Measurements from ENCODE around the gene DNA2. TPM values are rescaled to one million over a fixed set of nuclear protein-coding genes. Genes with fewer than 3 reads are reported as not detected.
"Not testable (repeated sequence)": the region's sequence is repeated elsewhere in the genome, so short reads cannot be mapped to it uniquely, and the experiment has no call there.

Gene DNA2
- total and polyA plus RNA-seq, 2 of the 13 experiments (the other 11 are each of a cell fraction or from before 2014, with no cell fraction given): 4.8 to 27.3 TPM

DNA sequence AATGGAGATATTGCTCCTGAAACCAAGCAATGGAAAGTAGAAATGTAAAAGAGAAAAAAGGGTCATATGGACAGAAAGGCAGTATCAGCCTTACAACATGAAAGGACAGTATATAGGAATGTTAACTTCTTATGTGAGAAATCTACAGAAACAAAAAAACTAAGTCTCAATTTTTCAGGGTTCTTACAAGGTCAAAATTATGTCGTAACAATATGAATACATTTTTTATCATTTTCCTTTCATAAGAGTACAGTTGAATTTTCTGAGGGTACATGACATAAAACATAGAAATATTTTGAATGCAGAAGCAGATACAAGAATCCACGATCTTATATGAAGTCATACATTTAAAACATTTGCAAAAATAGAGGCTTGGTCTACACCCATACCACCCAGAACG lies 10.7 kb downstream of the DNA2 start:
- ChIA-PET POLR2A (no interaction called here), CTCF (ENCODE audit: low intra/inter-chr PET ratio, low total read pairs) (no interaction called here)
- ATAC-seq (no peak), DNase-seq (ENCODE audit: low spot score) (no peak), FAIRE-seq (no peak)
- H4K20me1 ChIP-seq (ENCODE audit: insufficient read depth, low read length): no peaks in the 10 kb centered on the region
- TF ChIP-seq NCOA5 (CRISPR knock-in tag; IDR thresholded peaks at IDR 0.05) (no peak), CEBPB (IDR thresholded peaks at IDR 0.05; ENCODE audit: borderline replicate concordance, low read depth, low read length) (peak; percentile 28; the same call in 1 of the 2 replicates)
- no TSS peak for BruUV-seq (replicated peaks)
- H3K9me3 ChIP-seq (ENCODE audit: low read length): no peaks in the 10 kb centered on the region
- H3K27ac ChIP-seq (ENCODE audit: extremely low read length, insufficient read depth, low read length): no peak overlapping the region
- no peak overlapping the region for H2AFZ ChIP-seq (ENCODE audit: low read length)
- H3K4me1 ChIP-seq (ENCODE audit: insufficient read depth, low read length): no peaks in the 10 kb centered on the region
- H3K36me3 ChIP-seq (replicated peaks in 1 of 2; ENCODE audit: control insufficient read depth in 1 of 2, insufficient read depth in 2 of 2, low read length in 2 of 2): peaks cover 5 to 42% of the 10 kb centered on the region in 2 experiments; a peak in 4 of 5 replicates
- no peak overlapping the region for H3K9ac ChIP-seq (ENCODE audit: insufficient read depth, low read depth, low read length)
- in situ Hi-C loops (cut with HindIII; ENCODE audit: extremely low pct_ligation_motif_present, low pct_unique_long_range_greater_than_20kb) (no loop called here), intact Hi-C loops (cut with micrococcal nuclease; ENCODE audit: unreplicated experiment) (no loop called here)
- H3K27me3 ChIP-seq (ENCODE audit: control insufficient read depth in 1 of 2, insufficient read depth in 2 of 2, low read length in 2 of 2): no peaks in the 10 kb centered on the region
- H3K4me2 ChIP-seq (ENCODE audit: low read depth, low read length): no peak overlapping the region
- no peaks in the 10 kb centered on the region for H3K79me2 ChIP-seq (ENCODE audit: insufficient read depth, low read length)
- WGBS (ENCODE audit: low lambda C conversion rate): 96% methylated on average over 3 of the region's 3 CpGs
- no peak overlapping the region for H3K4me3 ChIP-seq (replicated peaks in 1 of 3; ENCODE audit: insufficient read depth in 1 of 3, low read depth in 2 of 3, low read length in 3 of 3)

DNA sequence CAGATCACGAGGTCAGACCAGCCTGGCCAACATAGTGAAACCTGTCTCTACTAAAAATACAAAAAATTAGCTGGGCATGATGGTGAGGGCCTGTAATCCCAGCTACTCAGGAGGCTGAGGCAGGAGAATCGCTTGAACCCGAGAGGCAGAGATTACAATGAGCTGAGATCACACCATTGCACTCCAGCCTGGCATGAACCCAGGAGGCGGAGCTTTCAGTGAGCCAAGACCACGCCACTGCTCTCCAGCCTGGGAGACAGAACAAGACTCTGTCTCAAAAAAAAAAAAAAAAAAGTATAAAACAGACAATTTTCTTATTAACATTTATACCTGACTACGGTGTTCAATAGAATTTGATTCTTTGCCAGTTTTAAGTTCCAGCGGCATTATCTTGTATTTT lies 22.1 kb downstream of the DNA2 start:
- H3K36me3 ChIP-seq (replicated peaks in 1 of 2; ENCODE audit: control insufficient read depth in 1 of 2, insufficient read depth in 2 of 2, low read length in 2 of 2): peaks cover 3 to 20% of the 10 kb centered on the region in 2 experiments; a peak in 4 of 5 replicates
- CTCF ChIA-PET (ENCODE audit: low intra/inter-chr PET ratio, low total read pairs); FAIRE-seq; H3K4me3 ChIP-seq (replicated peaks in 1 of 3; ENCODE audit: insufficient read depth in 1 of 3, low read depth in 2 of 3, low read length in 3 of 3); POLR2A ChIA-PET; H3K27ac ChIP-seq (ENCODE audit: extremely low read length, insufficient read depth, low read length); H3K79me2 ChIP-seq (ENCODE audit: insufficient read depth, low read length); H3K27me3 ChIP-seq (ENCODE audit: control insufficient read depth in 1 of 2, insufficient read depth in 2 of 2, low read length in 2 of 2); DNase-seq (ENCODE audit: low spot score); H3K4me1 ChIP-seq (ENCODE audit: insufficient read depth, low read length); H3K4me2 ChIP-seq (ENCODE audit: low read depth, low read length); BruUV-seq (replicated peaks); ATAC-seq; in situ Hi-C loops (cut with HindIII; ENCODE audit: extremely low pct_ligation_motif_present, low pct_unique_long_range_greater_than_20kb); intact Hi-C loops (cut with micrococcal nuclease; ENCODE audit: unreplicated experiment); H2AFZ ChIP-seq (ENCODE audit: low read length); H3K9me3 ChIP-seq (ENCODE audit: low read length); H4K20me1 ChIP-seq (ENCODE audit: insufficient read depth, low read length); H3K9ac ChIP-seq (ENCODE audit: insufficient read depth, low read depth, low read length): not testable (repeated sequence)
- WGBS (ENCODE audit: low lambda C conversion rate): 85% methylated on average over 7 of the region's 7 CpGs

DNA sequence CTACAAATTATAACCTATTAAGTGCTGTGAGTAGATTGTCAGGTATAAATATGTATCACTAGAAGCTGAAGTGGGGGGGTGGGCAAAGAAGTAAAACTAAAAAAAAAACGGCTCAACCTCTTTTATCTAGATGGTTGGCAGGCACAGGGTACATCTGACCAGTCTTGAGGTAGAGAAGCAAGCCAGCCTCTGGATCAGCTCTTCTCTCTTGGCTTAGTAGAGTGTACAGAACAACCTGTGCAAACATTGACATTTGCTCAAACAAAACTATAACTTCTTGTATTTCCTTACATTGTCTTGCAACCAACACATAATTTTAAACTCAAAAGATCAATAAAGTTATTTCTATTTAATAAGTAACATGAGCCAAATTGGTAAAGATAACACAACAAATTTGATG lies 25.6 kb downstream of the DNA2 start:
- H3K9ac ChIP-seq (ENCODE audit: insufficient read depth, low read depth, low read length): no peak overlapping the region
- ChIA-PET CTCF (ENCODE audit: low intra/inter-chr PET ratio, low total read pairs) (no interaction called here), POLR2A (no interaction called here)
- H3K36me3 ChIP-seq (replicated peaks in 1 of 2; ENCODE audit: control insufficient read depth in 1 of 2, insufficient read depth in 2 of 2, low read length in 2 of 2): peaks cover 3 to 7% of the 10 kb centered on the region in 2 experiments; a peak in 1 of 5 replicates
- FAIRE-seq: no peak
- H3K4me3 ChIP-seq (replicated peaks in 1 of 3; ENCODE audit: insufficient read depth in 1 of 3, low read depth in 2 of 3, low read length in 3 of 3): no peak overlapping the region
- no peaks in the 10 kb centered on the region for H3K9me3 ChIP-seq (ENCODE audit: low read length)
- H2AFZ ChIP-seq (ENCODE audit: low read length): no peak overlapping the region
- 71% methylated on average over 1 of the region's 1 CpG for WGBS (ENCODE audit: low lambda C conversion rate)
- ATAC-seq: peak; percentile 34; the same call in 1 of the 3 replicates
- intact Hi-C loops (cut with micrococcal nuclease; ENCODE audit: unreplicated experiment): no loop called here
- no peak overlapping the region for H3K27ac ChIP-seq (ENCODE audit: extremely low read length, insufficient read depth, low read length)
- in situ Hi-C loops (cut with HindIII; ENCODE audit: extremely low pct_ligation_motif_present, low pct_unique_long_range_greater_than_20kb): no loop called here
- H3K4me1 ChIP-seq (ENCODE audit: insufficient read depth, low read length): no peaks in the 10 kb centered on the region
- DNase-seq (ENCODE audit: low spot score): no peak
- BruUV-seq (replicated peaks): no TSS peak
- no peaks in the 10 kb centered on the region for H3K27me3 ChIP-seq (ENCODE audit: control insufficient read depth in 1 of 2, insufficient read depth in 2 of 2, low read length in 2 of 2)
- H3K79me2 ChIP-seq (ENCODE audit: insufficient read depth, low read length): no peaks in the 10 kb centered on the region
- no peak overlapping the region for H3K4me2 ChIP-seq (ENCODE audit: low read depth, low read length)
- no peaks in the 10 kb centered on the region for H4K20me1 ChIP-seq (ENCODE audit: insufficient read depth, low read length)
- TF ChIP-seq ZSCAN22 (CRISPR knock-in tag; IDR thresholded peaks at IDR 0.05) (no peak), XRCC5 (optimal IDR thresholded peaks at IDR 0.05; ENCODE audit: low read length) (no peak)
- TF ChIP-seq, protein P1, sequence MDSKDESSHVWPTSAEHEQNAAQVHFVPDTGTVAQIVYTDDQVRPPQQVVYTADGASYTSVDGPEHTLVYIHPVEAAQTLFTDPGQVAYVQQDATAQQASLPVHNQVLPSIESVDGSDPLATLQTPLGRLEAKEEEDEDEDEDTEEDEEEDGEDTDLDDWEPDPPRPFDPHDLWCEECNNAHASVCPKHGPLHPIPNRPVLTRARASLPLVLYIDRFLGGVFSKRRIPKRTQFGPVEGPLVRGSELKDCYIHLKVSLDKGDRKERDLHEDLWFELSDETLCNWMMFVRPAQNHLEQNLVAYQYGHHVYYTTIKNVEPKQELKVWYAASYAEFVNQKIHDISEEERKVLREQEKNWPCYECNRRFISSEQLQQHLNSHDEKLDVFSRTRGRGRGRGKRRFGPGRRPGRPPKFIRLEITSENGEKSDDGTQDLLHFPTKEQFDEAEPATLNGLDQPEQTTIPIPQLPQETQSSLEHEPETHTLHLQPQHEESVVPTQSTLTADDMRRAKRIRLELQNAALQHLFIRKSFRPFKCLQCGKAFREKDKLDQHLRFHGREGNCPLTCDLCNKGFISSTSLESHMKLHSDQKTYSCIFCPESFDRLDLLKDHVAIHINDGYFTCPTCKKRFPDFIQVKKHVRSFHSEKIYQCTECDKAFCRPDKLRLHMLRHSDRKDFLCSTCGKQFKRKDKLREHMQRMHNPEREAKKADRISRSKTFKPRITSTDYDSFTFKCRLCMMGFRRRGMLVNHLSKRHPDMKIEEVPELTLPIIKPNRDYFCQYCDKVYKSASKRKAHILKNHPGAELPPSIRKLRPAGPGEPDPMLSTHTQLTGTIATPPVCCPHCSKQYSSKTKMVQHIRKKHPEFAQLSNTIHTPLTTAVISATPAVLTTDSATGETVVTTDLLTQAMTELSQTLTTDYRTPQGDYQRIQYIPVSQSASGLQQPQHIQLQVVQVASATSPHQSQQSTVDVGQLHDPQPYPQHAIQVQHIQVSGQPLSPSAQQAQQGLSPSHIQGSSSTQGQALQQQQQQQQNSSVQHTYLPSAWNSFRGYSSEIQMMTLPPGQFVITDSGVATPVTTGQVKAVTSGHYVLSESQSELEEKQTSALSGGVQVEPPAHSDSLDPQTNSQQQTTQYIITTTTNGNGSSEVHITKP (CRISPR knock-in tag; IDR thresholded peaks at IDR 0.05; ENCODE audit: low read depth): no peak
- TF ChIP-seq, protein P2, sequence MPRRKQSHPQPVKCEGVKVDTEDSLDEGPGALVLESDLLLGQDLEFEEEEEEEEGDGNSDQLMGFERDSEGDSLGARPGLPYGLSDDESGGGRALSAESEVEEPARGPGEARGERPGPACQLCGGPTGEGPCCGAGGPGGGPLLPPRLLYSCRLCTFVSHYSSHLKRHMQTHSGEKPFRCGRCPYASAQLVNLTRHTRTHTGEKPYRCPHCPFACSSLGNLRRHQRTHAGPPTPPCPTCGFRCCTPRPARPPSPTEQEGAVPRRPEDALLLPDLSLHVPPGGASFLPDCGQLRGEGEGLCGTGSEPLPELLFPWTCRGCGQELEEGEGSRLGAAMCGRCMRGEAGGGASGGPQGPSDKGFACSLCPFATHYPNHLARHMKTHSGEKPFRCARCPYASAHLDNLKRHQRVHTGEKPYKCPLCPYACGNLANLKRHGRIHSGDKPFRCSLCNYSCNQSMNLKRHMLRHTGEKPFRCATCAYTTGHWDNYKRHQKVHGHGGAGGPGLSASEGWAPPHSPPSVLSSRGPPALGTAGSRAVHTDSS (CRISPR knock-in tag; conservative IDR thresholded peaks at IDR 0.05): no peak

Data from HepG2 (cell line).